ENCODE measurements around the gene BCL2L12.

Gene BCL2L12

GRCh38 chr19:49676136-49676783 is 10.5 kb downstream of the BCL2L12 start:
- H3K36me3 ChIP-seq (replicated peaks), result peaks cover 4% of the 10 kb centered on the region
- TF ChIP-seq, protein P1, sequence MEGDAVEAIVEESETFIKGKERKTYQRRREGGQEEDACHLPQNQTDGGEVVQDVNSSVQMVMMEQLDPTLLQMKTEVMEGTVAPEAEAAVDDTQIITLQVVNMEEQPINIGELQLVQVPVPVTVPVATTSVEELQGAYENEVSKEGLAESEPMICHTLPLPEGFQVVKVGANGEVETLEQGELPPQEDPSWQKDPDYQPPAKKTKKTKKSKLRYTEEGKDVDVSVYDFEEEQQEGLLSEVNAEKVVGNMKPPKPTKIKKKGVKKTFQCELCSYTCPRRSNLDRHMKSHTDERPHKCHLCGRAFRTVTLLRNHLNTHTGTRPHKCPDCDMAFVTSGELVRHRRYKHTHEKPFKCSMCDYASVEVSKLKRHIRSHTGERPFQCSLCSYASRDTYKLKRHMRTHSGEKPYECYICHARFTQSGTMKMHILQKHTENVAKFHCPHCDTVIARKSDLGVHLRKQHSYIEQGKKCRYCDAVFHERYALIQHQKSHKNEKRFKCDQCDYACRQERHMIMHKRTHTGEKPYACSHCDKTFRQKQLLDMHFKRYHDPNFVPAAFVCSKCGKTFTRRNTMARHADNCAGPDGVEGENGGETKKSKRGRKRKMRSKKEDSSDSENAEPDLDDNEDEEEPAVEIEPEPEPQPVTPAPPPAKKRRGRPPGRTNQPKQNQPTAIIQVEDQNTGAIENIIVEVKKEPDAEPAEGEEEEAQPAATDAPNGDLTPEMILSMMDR (IDR thresholded peaks at IDR 0.05; ENCODE audit: low read depth, low read length, missing control alignments), result no peak
- no peaks in the 10 kb centered on the region for H3K27me3 ChIP-seq (replicated peaks)
- in situ Hi-C loops (cut with HindIII; ENCODE audit: low pct_ligation_motif_present, low sequenced_read_pairs), result no loop called here
- H3K4me3 ChIP-seq (ENCODE audit: low read depth, low read length), result peak overlapping the region; percentile 51
- peak; percentile 85 for DNase-seq
- H3K27ac ChIP-seq, result peak overlapping the region; percentile 98

GRCh38 chr19:49676784-49677230 is 11.1 kb downstream of the BCL2L12 start:
- H3K27ac ChIP-seq, result peak overlapping the region; percentile 98
- TF ChIP-seq, protein P1 (IDR thresholded peaks at IDR 0.05; ENCODE audit: low read depth, low read length, missing control alignments), result no peak

GRCh38 chr19:49677231-49677900 is 11.6 kb downstream of the BCL2L12 start, which contains the start of gene PRMT1:
TSS of gene PRMT1 (plus strand) at chr19:49677271. CDS start at chr19:49677281, 10 bp downstream.
- TF ChIP-seq, protein P1 (IDR thresholded peaks at IDR 0.05; ENCODE audit: low read depth, low read length, missing control alignments), result no peak
- no peak for DNase-seq
- Histone ChIP-seq H3K27me3 (replicated peaks) (no peaks in the 10 kb centered on the region), H3K4me3 (ENCODE audit: low read depth, low read length) (peak within 1 kb of the TSS; percentile 97), H3K36me3 (replicated peaks) (peaks cover 13% of the 10 kb centered on the region), H3K27ac (peak within 1 kb of the TSS; percentile 98)
- in situ Hi-C loops (cut with HindIII; ENCODE audit: low pct_ligation_motif_present, low sequenced_read_pairs), result no loop called here

More at GRCh38 chr19:49676784-49677230, 11.1 kb downstream of the BCL2L12 start:
- Histone ChIP-seq H3K4me3 (ENCODE audit: low read depth, low read length) (peak overlapping the region; percentile 97), H3K27me3 (replicated peaks) (no peaks in the 10 kb centered on the region), H3K36me3 (replicated peaks) (peaks cover 8% of the 10 kb centered on the region)
- peak; percentile 100 for DNase-seq
- in situ Hi-C loops (cut with HindIII; ENCODE audit: low pct_ligation_motif_present, low sequenced_read_pairs), result no loop called here

DNA sequence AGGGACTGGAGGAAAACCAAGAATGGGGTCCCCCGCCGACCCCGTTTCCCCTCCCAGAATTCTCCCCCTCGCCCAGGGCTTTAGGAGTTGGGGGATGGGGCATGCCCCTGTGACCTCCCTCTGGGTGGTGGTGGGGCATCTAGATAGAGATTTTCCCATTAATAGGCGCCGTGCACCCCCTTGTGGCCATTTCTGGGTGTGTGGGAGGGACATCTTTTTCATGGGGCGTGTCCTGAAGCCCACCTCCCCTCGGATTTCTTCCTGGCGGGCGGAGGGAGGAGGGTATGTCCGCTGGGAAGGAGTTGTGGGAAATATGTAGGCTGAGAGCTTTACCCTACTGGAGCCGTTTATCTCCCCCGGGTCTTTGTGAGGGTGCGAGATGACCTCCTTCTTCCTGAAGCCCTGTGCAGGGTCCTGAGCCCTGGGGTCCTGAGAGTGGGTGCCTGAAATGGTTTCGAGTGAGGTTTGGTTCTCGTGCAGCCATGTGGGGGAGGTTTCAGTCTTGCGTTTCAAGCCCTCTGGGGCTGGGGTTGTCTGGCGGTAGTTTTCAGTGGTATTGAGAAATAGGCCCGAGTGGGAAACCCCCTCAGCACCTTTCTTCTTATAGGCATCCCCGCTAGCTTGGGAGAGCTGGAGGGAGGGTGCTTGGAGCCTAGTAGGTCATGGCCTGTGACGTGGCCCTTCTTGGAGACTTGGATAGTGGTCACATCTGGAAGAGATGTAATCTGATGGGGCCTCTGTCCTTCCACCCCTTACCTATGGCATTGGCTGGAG is 12.4 kb downstream of the BCL2L12 start:
- TF ChIP-seq, protein P1 (IDR thresholded peaks at IDR 0.05; ENCODE audit: low read depth, low read length, missing control alignments), result peak; percentile 78
- Histone ChIP-seq H3K27me3 (replicated peaks) (no peaks in the 10 kb centered on the region), H3K27ac (peak overlapping the region; percentile 85), H3K4me3 (ENCODE audit: low read depth, low read length) (peak overlapping the region; percentile 97), H3K36me3 (replicated peaks) (peaks cover 19% of the 10 kb centered on the region)
- DNase-seq, result peak; percentile 54
- in situ Hi-C loops (cut with HindIII; ENCODE audit: low pct_ligation_motif_present, low sequenced_read_pairs), result no loop called here

GRCh38 chr19:49678985-49679770 is 13.4 kb downstream of the BCL2L12 start:
- in situ Hi-C loops (cut with HindIII; ENCODE audit: low pct_ligation_motif_present, low sequenced_read_pairs), result no loop called here
- Histone ChIP-seq H3K4me3 (ENCODE audit: low read depth, low read length) (no peak overlapping the region), H3K27ac (no peak overlapping the region), H3K36me3 (replicated peaks) (peaks cover 27% of the 10 kb centered on the region), H3K27me3 (replicated peaks) (no peaks in the 10 kb centered on the region)
- TF ChIP-seq, protein P1 (IDR thresholded peaks at IDR 0.05; ENCODE audit: low read depth, low read length, missing control alignments), result no peak
- no peak for DNase-seq

Measured in brain microvascular endothelial cell (primary cell).